BJ (cell line): ENCODE data around the gene SPAG16. TPM values are rescaled to one million over a fixed set of nuclear protein-coding genes. Genes with fewer than 3 reads are reported as not detected.
"Not testable (repeated sequence)": the region's sequence is repeated elsewhere in the genome, so short reads cannot be mapped to it uniquely, and the experiment has no call there.

Source experiments
- CTCF ChIA-PET: fragments of 350-600 bp; formaldehyde crosslinking; extraction: SDS; loops from one replicate; lab custom pipeline; 2021; ENCODE audit warnings: antibody characterized with exemption, inconsistent platforms; lab: Yijun Ruan, JAX
- POLR2A ChIA-PET: fragments of 300-600 bp; sonication (Branson Sonifier 250); formaldehyde crosslinking; extraction: SDS; loops from one replicate; lab custom pipeline; 2021; ENCODE audit warnings: antibody characterized with exemption; lab: Charles Lee
- DNase-seq: peaks from one replicate; pipeline ENCODE4 v3.0.0-alpha.2; 2011; ENCODE audit warnings: low read depth
- H3K27me3 ChIP-seq: 2 replicates; pipeline ENCODE4 v1.6.0; 2011; ENCODE audit warnings: low read length; ENCODE audit not compliant: control insufficient read depth, insufficient read depth
- H3K36me3 ChIP-seq: 2 replicates; pipeline ENCODE4 v1.5.1; 2011; ENCODE audit warnings: low read length; ENCODE audit not compliant: control insufficient read depth, insufficient read depth
- H3K4me3 ChIP-seq: 2 replicates; pipeline ENCODE4 v1.5.1; 2011; ENCODE audit warnings: low read depth, mild to moderate bottlenecking, control low read depth, low read length
- polyA plus RNA-seq: library from polyadenylated mRNA; depleted of rRNA; stranded (reverse); fragments of >200 nt; gene quantifications from 2 replicates; pipeline ENCODE4 v1.2.3, GENCODE V29; 2011
- TF ChIP-seq, protein P1 (sequence below): IDR thresholded peaks from 2 replicates; pipeline ENCODE4 v1.5.1; 2011; ENCODE audit warnings: low read depth, mild to moderate bottlenecking, control low read depth, inconsistent platforms, low read length, moderate library complexity; ENCODE audit not compliant: insufficient read depth

Gene SPAG16
- polyA plus RNA-seq, 1 experiment, result 11.0 TPM

DNA sequence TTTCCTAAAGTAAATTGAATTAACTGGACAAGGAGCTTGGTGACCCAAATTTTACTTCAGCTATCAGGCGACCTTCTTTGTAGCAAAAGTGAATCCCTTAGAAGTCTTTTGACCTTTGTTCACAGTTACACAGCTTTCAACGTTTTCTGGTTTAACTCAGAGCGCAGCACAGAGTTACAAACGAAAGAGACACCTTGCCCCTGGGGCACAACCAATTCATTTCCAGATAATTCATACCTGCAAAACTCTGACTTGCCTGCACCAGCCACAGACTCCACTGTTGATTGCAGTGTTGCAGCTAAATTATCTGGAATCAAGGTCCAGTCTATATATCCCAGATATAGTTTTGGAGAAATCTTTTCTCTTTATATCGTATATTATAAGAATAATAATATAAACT, 768.0 kb downstream of the SPAG16 start:
- H3K4me3 ChIP-seq, result no peak overlapping the region
- ChIA-PET CTCF (interaction anchor here (0.9 kb wide), 1 partner anchor 236 kb away, joined by 3 read pairs; no protein-coding TSS in a partner anchor), POLR2A (no interaction called here)
- no peak for DNase-seq
- no peaks in the 10 kb centered on the region for H3K27me3 ChIP-seq
- TF ChIP-seq, protein P1, sequence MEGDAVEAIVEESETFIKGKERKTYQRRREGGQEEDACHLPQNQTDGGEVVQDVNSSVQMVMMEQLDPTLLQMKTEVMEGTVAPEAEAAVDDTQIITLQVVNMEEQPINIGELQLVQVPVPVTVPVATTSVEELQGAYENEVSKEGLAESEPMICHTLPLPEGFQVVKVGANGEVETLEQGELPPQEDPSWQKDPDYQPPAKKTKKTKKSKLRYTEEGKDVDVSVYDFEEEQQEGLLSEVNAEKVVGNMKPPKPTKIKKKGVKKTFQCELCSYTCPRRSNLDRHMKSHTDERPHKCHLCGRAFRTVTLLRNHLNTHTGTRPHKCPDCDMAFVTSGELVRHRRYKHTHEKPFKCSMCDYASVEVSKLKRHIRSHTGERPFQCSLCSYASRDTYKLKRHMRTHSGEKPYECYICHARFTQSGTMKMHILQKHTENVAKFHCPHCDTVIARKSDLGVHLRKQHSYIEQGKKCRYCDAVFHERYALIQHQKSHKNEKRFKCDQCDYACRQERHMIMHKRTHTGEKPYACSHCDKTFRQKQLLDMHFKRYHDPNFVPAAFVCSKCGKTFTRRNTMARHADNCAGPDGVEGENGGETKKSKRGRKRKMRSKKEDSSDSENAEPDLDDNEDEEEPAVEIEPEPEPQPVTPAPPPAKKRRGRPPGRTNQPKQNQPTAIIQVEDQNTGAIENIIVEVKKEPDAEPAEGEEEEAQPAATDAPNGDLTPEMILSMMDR, result no peak
- H3K36me3 ChIP-seq, result no peaks in the 10 kb centered on the region

DNA sequence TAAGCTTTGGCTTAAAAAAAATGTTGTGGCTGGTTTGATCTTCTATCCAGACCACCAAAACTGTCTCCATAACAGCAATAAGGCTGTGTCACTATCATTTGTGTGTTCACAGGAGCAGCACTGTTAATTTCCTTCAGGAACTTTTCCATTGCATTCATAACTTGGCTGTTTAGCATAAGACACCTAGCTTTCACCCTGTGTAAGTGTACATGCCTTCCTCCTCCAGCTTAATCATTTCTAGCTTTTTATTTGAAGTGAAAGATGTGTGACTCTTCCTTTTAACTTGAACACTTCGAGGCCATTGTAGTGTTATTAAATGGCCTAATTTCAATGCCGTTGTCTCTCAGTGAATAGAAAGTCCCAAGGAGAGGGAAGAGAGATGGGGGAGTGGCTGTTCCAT, 773.7 kb downstream of the SPAG16 start:
- ChIA-PET POLR2A (no interaction called here), CTCF (no interaction called here)
- Histone ChIP-seq H3K36me3 (no peaks in the 10 kb centered on the region), H3K4me3 (no peak overlapping the region), H3K27me3 (no peaks in the 10 kb centered on the region)
- DNase-seq, result no peak
- TF ChIP-seq, protein P1, result no peak

DNA sequence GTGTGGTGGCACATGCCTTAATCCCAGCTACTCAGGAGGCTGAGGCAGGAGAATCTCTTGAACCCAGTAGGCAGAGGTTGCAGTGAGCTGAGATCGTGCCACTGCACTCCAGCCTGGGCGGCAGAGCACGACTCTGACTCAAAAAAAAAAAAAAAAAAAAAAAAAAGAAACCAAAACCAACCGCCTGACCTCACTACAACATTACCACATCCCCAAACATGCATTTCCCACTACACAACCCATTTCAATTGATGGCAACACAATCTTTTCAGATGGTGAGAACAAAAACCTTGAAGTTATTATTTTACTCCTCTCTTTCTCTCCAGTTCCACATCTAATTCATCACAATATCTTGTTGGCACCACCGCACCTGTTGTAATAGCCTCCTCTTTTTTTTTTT, 778.0 kb downstream of the SPAG16 start:
- H3K4me3 ChIP-seq, DNase-seq, H3K27me3 ChIP-seq, CTCF ChIA-PET, H3K36me3 ChIP-seq, POLR2A ChIA-PET: not testable (repeated sequence)

DNA sequence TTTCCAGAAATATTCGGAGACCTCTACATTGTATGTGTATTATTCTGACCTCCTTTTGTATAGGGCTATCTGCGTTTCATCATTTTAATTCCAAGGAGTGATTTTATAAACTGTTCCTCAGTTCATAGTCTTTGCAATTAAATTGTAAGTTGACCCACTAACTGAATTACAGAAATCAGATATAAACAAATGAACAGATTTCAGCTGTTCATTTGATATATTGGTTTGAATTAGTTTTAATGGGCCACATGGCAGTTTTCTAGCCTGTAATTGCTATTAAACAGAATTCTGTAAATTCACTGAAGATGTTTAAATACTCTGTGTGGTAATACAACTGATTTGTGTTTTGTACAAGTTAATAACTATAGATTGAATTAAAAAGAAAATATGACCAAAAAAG, 780.2 kb downstream of the SPAG16 start:
- POLR2A ChIA-PET, result no interaction called here
- TF ChIP-seq, protein P1, result no peak
- no peak overlapping the region for H3K4me3 ChIP-seq
- CTCF ChIA-PET, result no interaction called here
- no peak for DNase-seq
- H3K36me3 ChIP-seq, result no peaks in the 10 kb centered on the region
- no peaks in the 10 kb centered on the region for H3K27me3 ChIP-seq

DNA sequence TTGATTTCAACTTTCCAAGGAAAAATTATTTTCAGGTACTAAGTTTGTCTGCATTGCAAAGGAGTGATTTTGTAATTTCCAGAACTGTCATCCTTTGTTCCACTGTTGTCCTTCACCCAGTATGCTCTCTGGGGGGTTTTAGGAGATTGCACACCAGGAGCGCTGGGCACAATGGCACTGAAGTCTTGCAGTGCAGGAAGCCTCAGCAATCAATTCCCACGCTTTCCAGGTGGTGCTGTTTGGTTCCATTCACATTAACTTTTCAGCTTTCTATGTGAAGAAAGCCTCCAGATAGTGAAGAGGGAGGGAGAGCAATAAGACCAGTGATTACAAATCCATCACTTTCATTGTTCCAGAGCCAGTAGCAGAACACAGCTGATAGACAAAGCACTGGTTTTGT, 782.6 kb downstream of the SPAG16 start:
- ChIA-PET CTCF (no interaction called here), POLR2A (no interaction called here)
- TF ChIP-seq, protein P1, result no peak
- H3K4me3 ChIP-seq, result no peak overlapping the region
- no peaks in the 10 kb centered on the region for H3K27me3 ChIP-seq
- no peak for DNase-seq
- H3K36me3 ChIP-seq, result no peaks in the 10 kb centered on the region

DNA sequence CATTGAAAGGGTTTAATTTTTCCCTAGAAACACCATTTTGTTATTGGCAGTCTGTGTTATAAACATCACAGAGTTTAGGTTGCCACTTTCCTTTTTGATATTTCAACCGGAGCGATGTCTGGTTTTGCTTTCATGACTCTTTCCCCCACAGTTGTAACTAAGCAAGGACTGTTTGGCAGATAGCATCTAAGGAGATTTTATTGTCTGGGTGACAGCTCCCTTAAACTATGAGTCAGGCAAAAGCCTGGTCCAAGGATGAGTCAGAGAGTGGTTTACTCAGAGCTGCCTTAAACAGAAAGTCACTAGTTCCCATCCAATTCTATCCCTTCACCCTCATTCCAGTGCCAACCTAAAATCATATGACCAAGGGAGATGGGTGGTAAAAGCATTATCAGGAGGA, 785.0 kb downstream of the SPAG16 start:
- DNase-seq, result peak; percentile 89
- CTCF ChIA-PET, result interaction anchor here (0.7 kb wide), 1 partner anchor 260 kb away, joined by 3 read pairs; no protein-coding TSS in a partner anchor
- Histone ChIP-seq H3K36me3 (no peaks in the 10 kb centered on the region), H3K27me3 (no peaks in the 10 kb centered on the region), H3K4me3 (no peak overlapping the region)
- TF ChIP-seq, protein P1, result no peak
- POLR2A ChIA-PET, result interaction anchor here (0.6 to 0.7 kb wide), 2 partner anchors 20 to 52 kb away, joined by 3 to 4 read pairs; no protein-coding TSS in a partner anchor
